ENCODE data around the gene LYG2.
A peak's percentile ranks its signal among the peaks of the same experiment; 100 is the strongest.
"Not testable (repeated sequence)": the region's sequence is repeated elsewhere in the genome, so short reads cannot be mapped to it uniquely, and the experiment has no call there.

Gene LYG2

DNA sequence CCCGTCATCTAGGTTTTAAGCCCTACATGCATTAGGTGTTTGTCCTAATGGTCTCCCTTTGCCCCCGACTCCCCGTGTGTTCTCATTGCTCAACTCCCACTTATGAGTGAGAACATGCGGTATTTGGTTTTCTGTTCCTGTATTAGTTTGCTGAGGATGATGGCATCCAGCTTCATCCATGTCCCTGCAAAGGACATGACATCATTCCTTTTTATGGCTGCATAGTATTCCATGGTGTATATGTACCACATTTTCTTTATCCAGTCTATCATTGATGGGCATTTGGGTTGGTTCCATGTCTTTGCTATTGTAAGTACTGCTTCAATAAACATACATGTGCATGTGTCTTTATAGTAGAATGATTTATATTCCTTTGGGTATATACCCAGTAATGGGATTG, 63.1 kb downstream of the LYG2 start:
- H3K36me3 ChIP-seq (ENCODE audit: control insufficient read depth in 2 of 2, insufficient read depth in 1 of 2, low read length in 2 of 2) = peaks cover 46 to 77% of the 10 kb centered on the region in 2 experiments
- H3K4me3 ChIP-seq (ENCODE audit: low read depth, low read length); H3K9me3 ChIP-seq (ENCODE audit: control insufficient read depth, insufficient read depth, low read depth, low read length); H3K4me1 ChIP-seq (ENCODE audit: control insufficient read depth, insufficient read depth, low read length); POLR2A ChIA-PET; H3K27ac ChIP-seq (ENCODE audit: extremely low read depth, low read depth, low read length): not testable (repeated sequence)
- peak; percentile 89 for TF ChIP-seq ZNF146 (tag by site-specific recombination; IDR thresholded peaks at IDR 0.05)
- CTCF ChIA-PET = interaction anchor here (0.7 kb wide), 1 partner anchor 12 kb away, joined by 3 read pairs; no protein-coding TSS in a partner anchor

All from HEK293 (cell line).